Esophagus squamous epithelium (tissue), 4 donors: ENCODE data around the gene MAMDC4.

Experiments used
- POLR2A ChIP-seq, 4 donors: fragments of 450-650 bp; IDR thresholded peaks; one replicate each; pipeline ENCODE4 v1.6.1; 2017; ENCODE audit warnings: antibody characterized with exemption in 4 of 4, mild to moderate bottlenecking in 4 of 4, moderate library complexity in 3 of 4
- TF ChIP-seq, protein P1 (sequence below), 6 experiments: fragments of 450-650 bp in 4 of 6; fragments of 200-600 bp in 2 of 6; sonication (generic) in 2 of 6; IDR thresholded peaks; one replicate each; pipeline ENCODE4 v1.5.1; 2016 to 2019; ENCODE audit warnings: antibody characterized with exemption in 6 of 6, mild to moderate bottlenecking in 4 of 6, moderate library complexity in 4 of 6

DNA sequence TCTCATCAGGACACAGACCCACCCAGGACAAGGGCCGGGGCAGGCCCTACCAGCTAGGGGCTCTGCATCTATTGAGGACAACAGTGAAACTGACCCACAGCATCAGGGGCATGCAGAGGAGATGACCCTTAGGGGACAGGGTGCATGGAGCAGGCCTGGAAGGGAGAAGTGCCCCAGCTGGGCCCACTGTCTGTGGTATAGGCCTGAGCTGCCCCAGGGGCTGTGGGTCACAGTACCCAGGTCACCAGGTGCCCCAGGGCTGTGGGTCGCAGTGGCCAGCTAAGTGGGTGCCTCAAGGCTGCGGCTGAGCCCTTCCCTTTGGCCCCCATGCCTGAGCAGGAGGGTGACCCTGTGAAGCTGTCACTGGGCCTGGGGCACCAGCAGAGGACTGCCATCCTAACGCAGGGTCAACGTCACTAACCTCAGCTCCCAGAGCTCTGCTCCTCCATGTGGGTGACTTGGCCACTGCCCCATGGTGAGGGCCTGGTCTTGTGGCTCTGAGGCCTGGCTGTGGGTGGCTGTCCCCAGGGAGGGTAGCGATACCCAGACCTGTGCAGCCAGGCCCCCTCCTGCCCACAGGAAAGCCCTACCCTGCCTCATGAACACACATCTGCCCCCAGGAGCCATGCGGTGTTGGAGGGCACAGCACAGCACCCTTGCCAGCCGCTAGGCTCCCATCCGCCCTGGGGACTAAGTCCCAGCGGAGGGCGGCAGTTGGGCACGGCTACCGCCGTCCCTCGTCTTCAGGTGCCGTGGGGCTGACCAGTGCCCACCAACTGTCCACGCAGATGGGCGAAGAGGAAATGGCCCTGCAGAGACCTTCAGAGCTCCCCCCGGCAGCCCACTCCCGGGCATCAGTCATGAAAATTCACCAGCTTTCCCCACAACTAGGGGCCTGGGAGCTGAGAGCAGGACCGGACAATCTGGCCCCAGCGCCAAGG is 9.1 kb downstream of the MAMDC4 start:
- TF ChIP-seq, protein P1, sequence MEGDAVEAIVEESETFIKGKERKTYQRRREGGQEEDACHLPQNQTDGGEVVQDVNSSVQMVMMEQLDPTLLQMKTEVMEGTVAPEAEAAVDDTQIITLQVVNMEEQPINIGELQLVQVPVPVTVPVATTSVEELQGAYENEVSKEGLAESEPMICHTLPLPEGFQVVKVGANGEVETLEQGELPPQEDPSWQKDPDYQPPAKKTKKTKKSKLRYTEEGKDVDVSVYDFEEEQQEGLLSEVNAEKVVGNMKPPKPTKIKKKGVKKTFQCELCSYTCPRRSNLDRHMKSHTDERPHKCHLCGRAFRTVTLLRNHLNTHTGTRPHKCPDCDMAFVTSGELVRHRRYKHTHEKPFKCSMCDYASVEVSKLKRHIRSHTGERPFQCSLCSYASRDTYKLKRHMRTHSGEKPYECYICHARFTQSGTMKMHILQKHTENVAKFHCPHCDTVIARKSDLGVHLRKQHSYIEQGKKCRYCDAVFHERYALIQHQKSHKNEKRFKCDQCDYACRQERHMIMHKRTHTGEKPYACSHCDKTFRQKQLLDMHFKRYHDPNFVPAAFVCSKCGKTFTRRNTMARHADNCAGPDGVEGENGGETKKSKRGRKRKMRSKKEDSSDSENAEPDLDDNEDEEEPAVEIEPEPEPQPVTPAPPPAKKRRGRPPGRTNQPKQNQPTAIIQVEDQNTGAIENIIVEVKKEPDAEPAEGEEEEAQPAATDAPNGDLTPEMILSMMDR (IDR thresholded peaks at IDR 0.05): no peak
- TF ChIP-seq POLR2A (IDR thresholded peaks at IDR 0.05): no peak
